ENCODE data around the gene SGPP2. TPM values are rescaled to one million over a fixed set of nuclear protein-coding genes. Genes with fewer than 3 reads are reported as not detected.

The SGPP2 gene
- total RNA-seq, 1 donor from 2014 or later, result 19.0 TPM

DNA sequence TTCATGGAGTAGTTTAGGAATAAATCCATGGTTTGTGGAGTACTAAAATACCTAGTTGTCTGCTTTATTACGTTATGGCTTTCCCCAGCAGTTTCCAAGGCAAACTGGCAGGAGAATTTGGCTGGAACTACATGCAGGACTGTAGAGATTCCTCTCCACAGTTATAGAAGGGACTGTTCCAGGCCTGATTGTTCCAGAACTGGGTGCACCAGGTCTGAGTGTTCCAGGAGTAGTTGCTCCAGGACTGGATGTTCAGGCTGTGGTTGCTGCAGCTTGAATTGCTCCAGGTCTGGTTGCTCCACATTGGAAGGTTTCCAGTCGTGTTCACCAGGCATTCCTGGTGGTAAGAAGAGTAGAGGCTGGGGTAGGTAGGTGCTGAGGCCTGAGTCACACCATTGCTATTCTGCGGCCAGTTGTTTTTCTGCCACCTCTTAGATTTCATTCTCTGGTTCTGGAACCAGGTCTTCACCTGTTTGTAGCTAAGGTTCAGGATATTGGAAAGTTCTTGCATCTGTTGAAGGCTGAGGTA, 28.1 kb downstream of the SGPP2 start:
- no peak for ATAC-seq
- intact Hi-C loops (cut with DNase I), result no loop called here
- DNase-seq (ENCODE audit: missing footprints), result no peak

DNA sequence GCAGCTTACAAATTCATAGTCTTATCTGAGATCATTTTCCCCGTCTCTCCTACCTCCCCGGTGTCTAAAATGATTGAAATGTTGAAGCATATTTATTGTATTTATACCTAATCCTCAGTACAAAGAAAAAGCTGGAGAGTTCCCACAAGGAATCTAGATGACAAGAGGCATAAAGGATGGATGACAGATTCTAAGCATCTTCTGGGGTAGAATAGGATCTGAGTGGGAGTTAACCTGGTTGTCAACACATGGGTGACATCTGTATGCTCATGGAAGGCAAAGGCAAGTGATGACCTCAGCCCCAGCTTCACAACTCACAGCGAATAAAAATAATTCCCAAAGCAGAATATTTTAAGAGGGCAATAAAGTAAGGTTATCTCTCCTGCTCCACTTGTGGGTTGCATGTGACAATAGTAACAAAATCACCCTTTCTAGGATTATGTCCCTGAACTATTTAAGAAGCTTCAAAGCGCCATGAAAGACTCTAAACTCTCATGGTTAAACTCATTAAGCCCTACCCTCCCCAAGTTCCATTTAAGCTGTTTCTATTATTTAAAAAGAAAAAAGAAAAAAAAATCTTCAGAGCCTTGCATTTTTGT, 32.2 kb downstream of the SGPP2 start:
- DNase-seq (ENCODE audit: missing footprints) (no peak), ATAC-seq (no peak)
- intact Hi-C loops (cut with DNase I), result no loop called here

DNA sequence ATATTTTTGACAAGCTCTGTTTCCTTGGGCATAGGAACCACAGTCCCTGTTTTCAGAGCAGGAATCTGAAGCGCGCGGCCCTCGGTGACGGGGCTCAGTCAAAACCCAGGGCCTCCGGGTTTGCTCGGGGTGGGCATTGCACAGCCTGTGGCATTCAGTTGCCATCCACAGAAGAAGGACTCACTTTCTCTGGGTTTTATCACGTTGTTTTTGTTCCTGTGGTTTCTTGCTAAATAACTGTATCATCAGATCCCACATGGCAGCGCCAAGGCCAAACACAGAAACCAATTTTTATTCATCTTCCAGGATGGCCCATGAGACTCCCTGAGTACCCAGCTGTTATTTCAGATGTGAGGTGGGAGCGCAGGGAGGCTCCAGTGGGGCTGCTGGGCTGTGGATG, 35.6 kb downstream of the SGPP2 start:
- DNase-seq (ENCODE audit: missing footprints), result no peak
- intact Hi-C loops (cut with DNase I), result no loop called here
- no peak for ATAC-seq

DNA sequence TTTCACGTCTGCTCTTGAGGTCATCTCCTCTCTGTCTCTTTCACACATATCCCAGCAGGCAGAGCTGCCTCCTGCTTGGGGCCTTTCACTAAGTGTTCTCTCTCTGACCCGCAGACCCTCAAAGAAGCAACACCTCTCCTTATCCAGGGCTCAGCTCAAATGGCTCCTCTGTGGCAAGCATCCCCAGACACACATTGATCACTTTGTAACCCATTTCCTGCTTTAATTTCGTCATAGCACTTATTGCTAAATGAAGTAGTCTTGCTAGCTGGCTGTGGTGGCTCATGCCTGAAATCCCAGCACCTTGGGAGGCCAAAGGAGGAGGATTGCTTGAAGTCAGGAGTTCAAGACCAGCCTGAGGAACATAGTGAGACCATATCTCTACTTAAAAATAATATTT, 41.4 kb downstream of the SGPP2 start:
- ATAC-seq (no peak), DNase-seq (ENCODE audit: missing footprints) (no peak)
- intact Hi-C loops (cut with DNase I), result no loop called here

DNA sequence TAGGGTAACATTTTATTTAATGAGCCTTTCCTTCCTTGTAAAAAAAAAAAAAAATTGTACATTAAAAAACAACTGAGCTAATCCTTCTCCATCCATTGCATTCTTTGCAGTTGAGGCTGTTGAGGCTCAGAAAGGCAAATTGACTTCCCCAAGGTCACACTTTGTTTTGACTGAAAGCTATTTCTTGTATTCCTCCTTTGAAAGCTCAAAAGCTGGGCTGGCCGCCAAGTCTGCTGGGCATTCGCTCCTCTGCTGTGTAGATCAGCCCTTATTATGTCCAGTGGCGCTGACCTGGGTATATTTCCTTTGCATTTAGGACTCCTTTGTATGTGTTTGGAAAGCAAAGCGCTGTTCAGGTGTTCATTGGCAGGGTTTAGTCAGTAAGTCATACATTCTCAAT, 44.0 kb downstream of the SGPP2 start:
- ATAC-seq (no peak), DNase-seq (ENCODE audit: missing footprints) (peak; percentile 75)
- intact Hi-C loops (cut with DNase I), result no loop called here

DNA sequence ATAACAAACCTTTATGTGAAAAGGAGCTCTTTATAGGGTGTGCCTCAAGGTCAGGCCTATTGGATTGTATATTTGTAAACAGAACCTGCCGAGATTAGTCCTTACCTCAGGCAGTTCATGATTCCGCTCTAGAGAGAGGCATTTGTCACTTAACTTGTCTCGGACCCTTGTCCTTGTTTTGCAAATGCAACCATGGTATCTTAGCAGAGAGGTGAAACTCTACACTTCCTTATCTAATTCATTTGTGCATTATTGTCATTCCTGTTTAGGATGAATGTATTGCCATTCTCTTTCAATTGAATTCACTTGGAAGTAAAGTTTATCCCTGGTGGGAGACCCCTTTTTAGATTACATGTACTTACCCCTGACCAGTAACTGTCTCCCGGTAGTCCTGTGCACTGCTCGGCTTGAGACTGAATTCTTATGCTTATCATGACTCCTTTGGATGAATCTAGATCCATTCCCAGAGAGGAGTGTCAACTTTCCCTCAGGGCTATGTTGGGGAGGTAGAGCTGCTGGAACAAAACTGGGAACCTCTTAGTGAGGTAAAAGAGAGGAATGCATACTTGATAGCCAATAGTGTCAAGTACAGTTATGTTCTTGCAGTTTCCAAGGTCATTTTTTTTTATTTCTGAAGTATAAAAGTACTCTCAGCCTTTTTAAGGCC, 46.6 kb downstream of the SGPP2 start:
- DNase-seq (ENCODE audit: missing footprints), result no peak
- intact Hi-C loops (cut with DNase I), result no loop called here
- ATAC-seq, result peak; percentile 65

DNA sequence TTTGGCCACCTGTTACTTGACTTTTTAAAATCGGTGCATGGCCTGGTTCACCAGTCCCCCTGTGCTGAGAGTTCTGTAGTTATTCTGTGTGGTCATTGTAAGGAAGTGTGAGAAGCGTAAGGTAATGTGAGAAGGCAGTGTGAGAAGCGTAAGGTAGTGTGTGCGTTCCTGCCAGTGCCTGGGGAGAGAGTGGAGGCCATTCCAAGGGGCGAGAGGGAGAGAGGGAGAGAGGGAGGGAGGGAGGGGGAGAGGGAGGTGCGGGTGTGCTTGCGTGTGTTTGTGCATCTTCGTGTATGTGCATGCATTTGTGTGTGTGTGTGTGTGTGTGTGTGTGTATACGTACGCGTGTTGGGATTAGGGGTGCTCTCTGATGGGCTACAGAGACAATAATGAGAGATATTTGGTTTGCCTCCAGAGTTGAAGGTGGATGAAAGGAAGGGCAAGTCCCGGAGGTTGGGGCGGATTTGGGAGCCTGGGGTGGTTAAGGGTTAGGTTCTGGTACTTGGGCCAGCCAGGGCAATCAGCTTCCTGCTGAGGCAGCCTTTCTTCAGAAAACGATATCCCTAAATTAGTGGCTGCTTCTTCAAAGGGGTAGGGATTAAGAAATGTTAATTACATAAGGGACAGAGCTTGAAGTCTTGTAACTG, 53.7 kb downstream of the SGPP2 start:
- ATAC-seq (no peak), DNase-seq (ENCODE audit: missing footprints) (no peak)
- intact Hi-C loops (cut with DNase I), result no loop called here

DNA sequence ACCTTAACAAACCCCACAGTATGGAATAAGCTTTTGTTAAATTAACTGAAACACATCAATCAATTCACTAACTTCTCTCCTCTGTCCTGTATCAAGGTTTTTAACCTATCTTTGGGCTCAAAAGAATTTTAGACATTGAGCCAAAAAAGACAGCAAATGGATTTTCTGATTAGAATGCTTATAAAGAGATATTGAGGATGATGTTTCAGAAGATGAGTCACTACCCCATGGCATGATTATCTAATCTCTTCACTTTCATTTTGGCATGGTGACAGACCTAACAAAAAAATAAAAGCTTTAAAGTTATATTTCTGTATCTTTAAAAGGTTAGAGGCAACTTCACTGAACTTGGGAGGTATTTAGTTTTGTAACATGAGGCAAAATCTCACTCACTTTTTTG, 55.5 kb downstream of the SGPP2 start:
- no peak for ATAC-seq
- no peak for DNase-seq (ENCODE audit: missing footprints)
- intact Hi-C loops (cut with DNase I), result no loop called here

DNA sequence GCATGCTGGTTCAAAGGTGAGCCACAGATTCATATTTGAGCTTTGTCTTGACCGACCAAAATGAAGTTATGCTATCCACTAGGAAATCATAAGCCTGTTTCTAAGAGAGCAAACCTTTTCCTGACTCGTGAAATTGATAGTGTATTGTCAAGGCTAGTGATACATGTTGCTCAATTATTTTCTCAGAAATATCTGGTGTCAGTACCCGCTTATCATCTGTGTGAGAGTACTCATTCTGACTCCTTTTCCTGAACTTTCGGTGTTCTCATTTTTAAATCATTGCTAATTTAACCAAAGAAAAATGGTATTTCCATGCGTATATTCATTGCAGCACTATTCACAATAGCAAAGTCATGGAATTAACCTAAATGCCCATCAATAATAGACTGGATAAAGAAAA, 56.2 kb downstream of the SGPP2 start:
- ATAC-seq (no peak), DNase-seq (ENCODE audit: missing footprints) (no peak)
- intact Hi-C loops (cut with DNase I), result no loop called here

DNA sequence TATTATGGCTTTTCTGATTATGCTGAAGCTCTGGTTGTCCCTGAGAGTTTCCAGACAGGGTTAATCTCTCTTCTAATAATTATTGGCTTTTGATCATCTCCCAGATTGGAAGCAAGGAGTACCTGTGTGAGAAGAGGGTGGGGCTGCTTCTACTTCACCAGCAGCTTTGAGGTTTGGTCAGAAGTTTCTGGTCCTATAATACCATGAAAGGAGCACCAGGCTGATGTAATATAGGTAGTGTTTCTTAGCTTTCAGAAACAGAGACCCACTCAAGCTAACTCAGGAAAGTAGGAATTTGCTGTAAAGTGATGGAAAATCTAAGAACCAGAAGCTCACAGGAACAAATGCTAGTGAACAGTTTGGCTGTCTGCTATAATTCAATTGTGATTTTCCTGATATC, 57.6 kb downstream of the SGPP2 start:
- intact Hi-C loops (cut with DNase I), result no loop called here
- no peak for ATAC-seq
- no peak for DNase-seq (ENCODE audit: missing footprints)

DNA sequence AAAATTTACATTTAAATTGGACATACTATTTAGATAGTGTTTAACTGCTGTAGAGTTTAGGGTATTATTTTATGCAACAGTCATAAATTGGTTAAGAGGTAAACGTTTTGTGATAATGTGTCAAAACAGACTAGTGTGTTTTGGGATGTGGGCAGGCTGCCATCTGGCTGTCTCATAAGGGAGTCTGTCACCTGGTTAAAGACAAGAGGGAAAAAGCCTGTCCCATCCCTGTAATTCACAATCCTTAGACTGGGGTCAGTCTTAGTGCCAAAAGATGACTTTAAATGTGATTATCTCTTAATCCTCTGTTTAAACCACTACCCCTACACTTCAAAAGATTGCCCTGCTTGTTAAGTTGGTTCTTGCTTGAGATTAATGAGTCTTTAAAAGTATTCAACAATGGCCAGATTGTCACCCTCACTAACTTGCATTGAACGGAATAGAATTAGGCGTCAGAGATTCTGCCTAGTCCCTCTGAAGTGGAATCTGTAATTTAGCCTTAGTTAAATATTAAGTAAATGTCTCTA, 59.2 kb downstream of the SGPP2 start:
- ATAC-seq (no peak), DNase-seq (ENCODE audit: missing footprints) (no peak)
- intact Hi-C loops (cut with DNase I), result no loop called here

DNA sequence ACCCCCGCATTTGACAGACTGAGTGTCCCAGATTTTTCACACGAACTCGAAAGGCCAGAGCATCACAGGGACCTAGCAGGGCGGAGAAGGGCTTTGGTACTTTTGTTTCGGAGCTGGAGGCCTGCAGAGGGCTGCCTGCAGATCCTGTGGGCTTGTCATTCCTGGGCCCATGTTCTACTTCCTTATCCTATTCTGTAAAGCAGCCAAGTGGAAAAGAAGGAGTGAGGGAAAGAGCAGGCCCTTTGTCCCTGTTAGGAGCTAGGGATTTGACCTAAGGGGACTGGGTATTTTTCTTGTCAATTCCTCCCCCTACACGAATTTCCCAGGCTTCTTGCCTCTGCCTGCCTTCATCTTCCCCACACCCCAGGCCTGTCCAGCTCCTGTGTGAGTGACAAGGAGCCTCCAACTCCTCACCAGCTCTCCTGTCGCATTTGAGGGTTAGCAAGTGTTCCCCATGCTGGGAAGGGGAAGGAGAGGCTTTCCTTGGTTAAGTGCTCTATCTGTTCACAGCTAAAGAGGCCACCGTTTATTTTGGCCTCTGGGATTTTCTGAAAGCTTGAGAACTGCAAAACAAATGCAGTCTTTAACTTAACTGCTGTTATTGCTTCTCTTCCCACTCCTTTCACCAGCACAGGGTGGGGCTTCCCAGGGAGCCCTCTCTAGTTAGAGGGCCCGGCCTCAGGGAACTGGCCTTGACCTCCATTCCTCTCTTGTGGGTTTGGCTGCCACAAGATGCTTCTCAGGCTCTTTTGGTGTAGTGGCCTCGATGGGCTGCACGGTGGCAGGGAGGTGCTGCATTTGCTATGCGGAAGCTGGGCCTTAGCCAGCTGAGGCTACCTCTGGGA, 61.2 kb downstream of the SGPP2 start:
- DNase-seq (ENCODE audit: missing footprints), result no peak
- peak; percentile 67 for ATAC-seq
- intact Hi-C loops (cut with DNase I), result no loop called here

DNA sequence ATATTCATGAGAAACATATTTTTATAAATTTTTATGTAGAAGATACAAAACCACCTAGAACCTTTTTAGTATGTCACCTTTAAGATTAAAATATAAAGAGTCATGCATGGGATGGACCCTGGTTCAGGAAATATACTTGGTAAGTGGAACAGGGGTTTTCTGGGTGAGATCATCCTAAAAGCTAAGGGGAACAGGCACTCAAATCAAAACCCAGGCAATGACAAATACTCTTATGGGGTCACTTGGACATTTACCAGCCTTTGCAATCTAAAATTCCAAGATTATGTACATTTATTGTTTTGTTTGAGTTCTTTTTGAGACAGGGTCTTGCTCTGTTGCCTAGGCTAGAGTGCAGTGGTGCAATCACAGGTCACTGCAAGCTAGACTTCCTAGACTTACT, 65.8 kb downstream of the SGPP2 start:
- no peak for DNase-seq (ENCODE audit: missing footprints)
- intact Hi-C loops (cut with DNase I), result no loop called here
- no peak for ATAC-seq

DNA sequence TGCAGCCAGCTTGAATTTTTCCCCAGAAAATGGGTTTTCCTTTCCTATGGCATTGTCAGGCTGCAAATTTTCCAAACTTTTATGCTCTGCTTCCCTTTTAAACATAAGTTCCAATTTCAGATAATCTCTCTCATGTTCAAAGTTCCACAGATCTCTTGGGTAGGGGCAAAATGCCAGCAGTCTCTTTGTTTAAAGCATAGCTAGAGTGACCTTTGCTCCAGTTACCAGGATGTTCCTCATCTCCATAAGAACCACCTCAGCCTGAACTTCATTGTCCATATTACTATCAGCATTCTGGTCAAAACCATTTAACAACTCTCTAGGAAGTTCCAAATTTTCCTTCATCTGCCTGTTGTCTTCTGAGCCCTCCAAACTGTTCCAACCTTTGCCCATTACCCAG, 68.3 kb downstream of the SGPP2 start:
- intact Hi-C loops (cut with DNase I), result no loop called here
- ATAC-seq (peak; percentile 27), DNase-seq (ENCODE audit: missing footprints) (no peak)

DNA sequence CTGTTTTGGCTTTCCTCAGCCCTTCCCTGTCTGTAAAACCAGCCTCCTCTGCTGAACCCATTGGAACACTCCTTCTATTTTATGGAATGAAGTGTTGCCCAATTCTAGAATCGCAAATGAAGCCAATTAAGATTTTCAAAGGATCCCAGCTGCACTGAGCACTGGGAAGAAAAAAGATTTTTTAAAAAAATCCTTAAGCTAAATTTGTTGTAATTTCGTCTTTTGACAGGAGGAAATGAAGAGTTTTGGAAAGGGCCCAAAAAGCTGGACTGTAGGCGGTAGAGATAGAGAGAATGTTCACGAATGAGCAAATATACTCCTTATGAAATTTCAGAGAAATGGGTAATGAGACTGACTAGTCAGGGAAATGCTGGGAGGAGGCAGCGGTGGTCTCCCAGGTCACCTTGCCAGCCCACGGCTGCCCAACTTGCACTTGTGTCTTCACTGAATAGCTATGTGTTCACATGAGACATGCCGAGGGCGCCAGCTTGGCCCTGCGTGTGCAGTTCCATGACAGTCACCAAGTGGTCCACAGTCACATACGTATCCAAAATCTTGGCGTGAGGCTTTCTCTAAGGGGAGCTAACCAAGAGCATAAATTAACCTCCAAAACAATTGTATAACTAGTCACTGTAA, 69.9 kb downstream of the SGPP2 start:
- no peak for DNase-seq (ENCODE audit: missing footprints)
- peak; percentile 83 for ATAC-seq
- intact Hi-C loops (cut with DNase I), result no loop called here

DNA sequence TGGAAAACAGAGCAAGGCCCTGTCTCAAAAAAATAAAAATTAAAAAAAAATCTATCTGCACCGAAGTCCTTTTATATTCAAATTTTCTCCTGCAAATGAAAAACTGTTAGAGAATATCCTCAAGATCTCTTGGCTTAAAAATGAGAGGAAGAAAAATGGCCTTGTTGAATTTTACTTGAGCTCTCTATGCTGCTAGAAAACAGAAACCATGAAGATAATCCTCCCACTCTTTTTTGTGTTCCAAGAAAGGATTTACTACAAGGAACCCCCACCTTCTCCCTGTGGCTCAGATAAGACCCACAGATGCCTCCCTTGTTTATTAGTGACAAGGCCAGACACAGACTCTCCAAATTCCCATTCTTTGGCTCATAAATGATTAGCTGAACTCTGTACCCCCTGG, 71.0 kb downstream of the SGPP2 start:
- DNase-seq (ENCODE audit: missing footprints) (no peak), ATAC-seq (no peak)
- intact Hi-C loops (cut with DNase I), result no loop called here

DNA sequence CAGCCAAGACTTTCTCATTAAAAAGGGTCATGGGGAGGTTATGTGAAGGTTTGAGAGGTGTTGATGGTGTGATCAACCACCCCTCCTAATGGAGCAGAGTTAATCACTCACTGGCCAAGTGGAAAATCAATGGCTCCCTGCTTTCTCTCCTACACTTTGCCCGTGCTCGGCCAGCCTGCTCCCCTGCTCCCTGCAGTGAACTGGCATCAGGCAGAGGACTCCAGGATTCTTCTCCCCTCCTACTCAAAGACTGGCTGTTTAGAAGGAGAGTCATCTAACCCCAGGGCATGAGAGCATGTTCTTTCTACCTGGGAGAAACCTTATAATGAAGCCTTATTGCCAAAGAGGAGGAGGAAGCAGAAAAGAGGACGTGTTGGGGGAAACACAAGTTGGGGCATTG, 74.9 kb downstream of the SGPP2 start:
- intact Hi-C loops (cut with DNase I), result no loop called here
- ATAC-seq (no peak), DNase-seq (ENCODE audit: missing footprints) (no peak)

DNA sequence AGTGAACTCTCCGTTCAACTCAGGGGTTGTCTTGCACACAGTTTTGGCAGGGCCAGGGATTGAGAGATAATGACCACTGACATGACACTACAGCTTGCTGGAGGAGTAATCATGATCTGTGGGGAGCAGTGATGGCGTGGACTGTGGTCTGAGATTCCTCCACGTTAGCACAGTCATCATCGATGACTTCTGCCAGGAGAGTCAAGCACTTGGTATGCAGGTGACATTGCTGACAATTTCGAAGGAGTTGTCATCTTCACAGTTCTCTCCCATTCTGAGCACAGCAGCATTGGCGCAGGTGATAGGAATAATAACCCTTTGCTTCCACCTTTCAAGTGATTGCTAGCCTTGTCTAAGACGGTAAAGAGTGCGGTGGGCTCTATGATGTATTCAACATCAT, 79.8 kb downstream of the SGPP2 start:
- intact Hi-C loops (cut with DNase I), result no loop called here

DNA sequence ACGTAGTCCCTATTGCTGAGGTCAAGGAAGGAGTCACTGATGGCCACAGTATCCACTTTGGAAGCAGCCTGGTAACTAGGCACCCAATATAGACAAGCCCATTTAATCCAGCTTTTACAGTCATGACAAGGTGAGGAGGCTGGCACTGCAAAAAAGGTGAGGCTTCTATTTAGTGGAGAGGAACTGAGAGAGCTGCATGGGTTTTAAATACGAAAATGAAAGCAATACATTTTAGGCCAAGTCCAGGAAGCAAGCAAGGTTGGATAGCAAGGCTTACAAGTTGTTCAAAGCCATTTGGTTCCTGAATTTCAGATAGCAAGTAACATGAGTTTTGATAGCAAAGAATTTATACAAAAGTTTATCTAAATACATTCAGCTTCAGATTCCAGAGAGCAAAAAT, 80.4 kb downstream of the SGPP2 start:
- DNase-seq (ENCODE audit: missing footprints) (no peak), ATAC-seq (no peak)
- intact Hi-C loops (cut with DNase I), result no loop called here

More for the DNA sequence above, 79.8 kb downstream of the SGPP2 start:
- ATAC-seq, result no peak
- no peak for DNase-seq (ENCODE audit: missing footprints)
